ENCODE measurements around the gene LSMEM2. TPM values are rescaled to one million over a fixed set of nuclear protein-coding genes. Genes with fewer than 3 reads are reported as not detected.
A peak's percentile ranks its signal among the peaks of the same experiment; 100 is the strongest.

LSMEM2 gene
- total RNA-seq, 2 experiments from 2014 or later, result not detected

DNA sequence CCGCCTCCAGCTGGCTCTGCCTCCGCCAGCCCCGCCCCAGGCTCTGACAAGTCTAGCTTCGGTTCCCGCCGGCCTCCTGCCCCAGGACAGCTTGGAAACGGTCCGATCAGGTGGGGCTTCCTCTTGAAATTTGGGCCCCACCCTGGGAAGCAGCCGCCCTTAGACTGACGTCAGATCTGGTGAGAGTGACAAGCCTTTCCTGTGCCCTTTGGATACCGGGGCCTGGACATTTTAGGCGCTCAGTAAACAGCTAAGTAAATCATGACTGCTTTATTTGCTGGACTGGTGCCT lies 20.7 kb downstream of the LSMEM2 start:
- TF ChIP-seq, protein P1, sequence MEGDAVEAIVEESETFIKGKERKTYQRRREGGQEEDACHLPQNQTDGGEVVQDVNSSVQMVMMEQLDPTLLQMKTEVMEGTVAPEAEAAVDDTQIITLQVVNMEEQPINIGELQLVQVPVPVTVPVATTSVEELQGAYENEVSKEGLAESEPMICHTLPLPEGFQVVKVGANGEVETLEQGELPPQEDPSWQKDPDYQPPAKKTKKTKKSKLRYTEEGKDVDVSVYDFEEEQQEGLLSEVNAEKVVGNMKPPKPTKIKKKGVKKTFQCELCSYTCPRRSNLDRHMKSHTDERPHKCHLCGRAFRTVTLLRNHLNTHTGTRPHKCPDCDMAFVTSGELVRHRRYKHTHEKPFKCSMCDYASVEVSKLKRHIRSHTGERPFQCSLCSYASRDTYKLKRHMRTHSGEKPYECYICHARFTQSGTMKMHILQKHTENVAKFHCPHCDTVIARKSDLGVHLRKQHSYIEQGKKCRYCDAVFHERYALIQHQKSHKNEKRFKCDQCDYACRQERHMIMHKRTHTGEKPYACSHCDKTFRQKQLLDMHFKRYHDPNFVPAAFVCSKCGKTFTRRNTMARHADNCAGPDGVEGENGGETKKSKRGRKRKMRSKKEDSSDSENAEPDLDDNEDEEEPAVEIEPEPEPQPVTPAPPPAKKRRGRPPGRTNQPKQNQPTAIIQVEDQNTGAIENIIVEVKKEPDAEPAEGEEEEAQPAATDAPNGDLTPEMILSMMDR (IDR thresholded peaks at IDR 0.05), result no peak
- H3K9me3 Mint-ChIP-seq, result no peaks in the 10 kb centered on the region
- peak overlapping the region; percentile 99 for H3K4me3 Mint-ChIP-seq
- peaks cover 1% of the 10 kb centered on the region for H3K36me3 Mint-ChIP-seq (ENCODE audit: low read depth)
- DNase-seq, result no peak
- H3K27me3 Mint-ChIP-seq, result no peaks in the 10 kb centered on the region
- POLR2A ChIA-PET, result interaction anchor here (0.6 to 3.1 kb wide), 15 partner anchors 10 to 370 kb away, joined by 3 to 14 read pairs (median 3); partner anchors contain the start of genes CYB561D2, LSMEM2, MON1A and NPRL2
- ATAC-seq, result no peak
- CTCF ChIA-PET, result interaction anchor here (0.8 to 1.9 kb wide), 15 partner anchors 9 to 105 kb away, joined by 3 to 8 read pairs (median 4); partner anchors contain the start of genes LSMEM2, RASSF1 and TUSC2
- intact Hi-C loops (cut with micrococcal nuclease), result no loop called here
- peak overlapping the region; percentile 98 for H3K27ac Mint-ChIP-seq
- H3K4me1 Mint-ChIP-seq (ENCODE audit: low read depth), result peaks cover 19% of the 10 kb centered on the region

DNA sequence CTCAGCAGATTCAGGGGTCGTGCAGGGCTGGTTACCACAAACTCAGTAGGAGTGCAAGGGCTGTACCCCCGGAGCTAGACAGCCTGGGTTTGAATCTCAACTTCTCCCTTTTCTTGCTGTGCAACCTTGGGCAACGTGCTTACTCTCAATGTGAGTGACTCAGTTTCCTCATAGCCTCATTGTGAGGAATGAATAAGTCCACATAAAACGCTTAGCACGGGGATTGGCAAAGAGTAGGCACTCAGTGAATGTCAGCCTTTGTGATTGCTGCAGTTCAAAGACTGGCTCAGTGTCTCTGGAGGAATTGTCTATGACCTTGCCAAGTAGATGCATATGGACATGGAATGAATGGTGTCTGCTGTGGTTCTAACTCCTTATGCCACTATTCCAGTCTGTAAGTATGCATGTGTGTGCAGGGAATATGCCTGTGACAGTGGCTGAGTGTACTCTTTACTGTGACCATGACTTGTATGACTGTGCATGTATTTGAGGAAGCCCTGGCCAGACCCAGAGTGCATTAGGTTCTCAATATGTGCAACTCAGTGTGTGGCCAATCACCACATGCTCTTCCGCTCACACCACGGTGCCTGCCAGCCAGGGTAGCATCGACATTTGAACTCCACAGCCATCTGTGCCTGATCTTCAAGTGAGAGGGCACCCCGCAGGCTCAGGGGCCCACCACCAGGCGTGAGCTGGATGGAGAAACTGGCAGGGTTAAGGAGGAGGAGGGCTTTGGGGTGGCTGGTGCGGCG lies 21.2 kb downstream of the LSMEM2 start:
- CTCF ChIA-PET, result interaction anchor here (0.8 to 1.9 kb wide), 14 partner anchors 9 to 105 kb away, joined by 3 to 8 read pairs (median 4); partner anchors contain the start of genes LSMEM2, RASSF1 and TUSC2
- peak overlapping the region; percentile 98 for H3K27ac Mint-ChIP-seq
- peaks cover 1% of the 10 kb centered on the region for H3K36me3 Mint-ChIP-seq (ENCODE audit: low read depth)
- POLR2A ChIA-PET, result interaction anchor here (0.6 to 3.1 kb wide), 11 partner anchors 10 to 370 kb away, joined by 3 to 14 read pairs (median 3); partner anchors contain the start of genes CYB561D2, MON1A, NPRL2 and RASSF1
- no peaks in the 10 kb centered on the region for H3K9me3 Mint-ChIP-seq
- peaks cover 23% of the 10 kb centered on the region for H3K4me1 Mint-ChIP-seq (ENCODE audit: low read depth)
- peak overlapping the region; percentile 99 for H3K4me3 Mint-ChIP-seq
- intact Hi-C loops (cut with micrococcal nuclease), result no loop called here
- TF ChIP-seq, protein P1 (IDR thresholded peaks at IDR 0.05), result no peak
- no peaks in the 10 kb centered on the region for H3K27me3 Mint-ChIP-seq
- DNase-seq (peak; percentile 42), ATAC-seq (no peak)

DNA sequence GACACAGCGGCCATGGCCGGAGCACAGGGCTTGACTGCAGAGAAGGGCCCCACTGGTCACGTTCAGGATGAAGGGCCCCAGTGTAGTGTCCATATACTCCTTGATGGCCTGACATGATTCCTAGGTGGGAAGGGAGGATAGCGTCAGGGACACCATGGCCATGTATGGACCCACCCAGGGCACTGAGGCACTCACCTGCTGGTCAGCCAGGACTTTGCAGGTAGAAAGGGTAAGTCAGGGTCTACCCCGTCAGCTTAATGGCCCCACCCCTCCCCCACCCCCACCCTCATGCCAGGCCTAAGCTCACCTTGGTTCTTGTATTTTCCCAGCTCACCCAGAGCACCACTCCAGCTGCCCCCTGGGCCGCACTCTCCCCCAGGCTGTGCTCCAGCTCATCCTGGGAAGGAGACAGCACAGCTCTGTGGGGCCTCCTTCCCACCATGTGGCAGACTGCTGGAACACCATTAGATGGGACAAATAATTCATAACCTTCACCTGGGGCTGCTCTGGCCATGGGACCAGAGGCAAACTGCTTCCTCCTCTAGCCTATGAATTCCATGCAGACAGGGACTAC lies 21.9 kb downstream of the LSMEM2 start:
- DNase-seq (no peak), ATAC-seq (no peak)
- Mint-ChIP-seq H3K36me3 (ENCODE audit: low read depth) (peaks cover 1% of the 10 kb centered on the region), H3K27me3 (no peaks in the 10 kb centered on the region), H3K4me1 (ENCODE audit: low read depth) (peaks cover 23% of the 10 kb centered on the region), H3K9me3 (no peaks in the 10 kb centered on the region), H3K27ac (peak overlapping the region; percentile 98), H3K4me3 (peak overlapping the region; percentile 99)
- intact Hi-C loops (cut with micrococcal nuclease), result no loop called here
- ChIA-PET POLR2A (interaction anchor here (0.9 to 1.8 kb wide), 3 partner anchors 19 to 40 kb away, joined by 3 to 6 read pairs (median 3); partner anchors contain the start of gene RASSF1), CTCF (interaction anchor here (1.2 to 1.5 kb wide), 2 partner anchors 29 to 65 kb away, joined by 4 read pairs; no protein-coding TSS in a partner anchor)
- TF ChIP-seq, protein P1 (IDR thresholded peaks at IDR 0.05), result no peak

DNA sequence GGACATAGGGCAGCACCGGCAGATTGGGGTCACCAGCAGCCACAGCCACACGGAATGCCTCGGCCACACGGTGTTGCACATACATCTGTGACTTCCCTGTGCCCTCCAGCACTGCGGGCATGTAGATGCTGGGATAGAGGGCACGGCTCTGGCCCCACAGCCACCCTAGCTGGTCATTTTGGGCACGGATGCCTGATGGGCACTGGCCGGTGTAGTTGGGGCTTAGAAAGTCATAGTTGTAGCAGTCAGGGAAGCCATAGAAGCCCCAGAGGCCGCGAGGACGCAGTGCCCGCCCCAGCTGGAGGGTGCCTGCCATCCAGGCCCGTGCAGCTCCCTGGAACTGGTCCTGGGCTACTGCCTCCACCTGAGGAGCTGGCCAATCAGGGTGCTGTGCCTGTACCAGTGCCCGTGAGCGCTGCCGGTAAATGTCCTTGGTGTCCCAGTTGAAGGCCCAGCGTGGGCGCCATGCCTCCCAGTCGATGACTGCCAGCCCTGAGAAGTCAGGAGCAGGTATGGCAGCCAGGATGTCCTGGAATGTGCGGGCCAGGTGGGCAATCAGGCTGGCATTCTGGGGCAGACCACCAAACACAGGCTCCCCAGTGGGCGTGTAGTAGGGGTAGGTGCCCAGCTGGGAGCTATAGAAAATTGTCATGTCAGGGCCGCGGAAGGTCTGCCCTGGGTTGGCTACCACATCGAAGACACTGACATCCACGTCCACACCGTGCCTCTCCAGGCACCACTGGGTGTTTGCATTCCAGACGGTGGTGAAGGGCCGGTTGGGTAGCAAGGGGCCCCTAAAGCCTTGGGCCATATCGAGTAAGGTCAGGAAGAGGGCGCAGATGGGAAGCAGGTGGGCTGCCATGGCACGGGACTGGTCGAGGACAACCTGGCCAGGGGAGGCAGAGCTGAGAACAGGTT lies 23.5 kb downstream of the LSMEM2 start:
- Mint-ChIP-seq H3K9me3 (no peaks in the 10 kb centered on the region), H3K27ac (no peak overlapping the region), H3K36me3 (ENCODE audit: low read depth) (peaks cover 2% of the 10 kb centered on the region), H3K4me1 (ENCODE audit: low read depth) (peaks cover 23% of the 10 kb centered on the region), H3K27me3 (no peaks in the 10 kb centered on the region), H3K4me3 (no peak overlapping the region)
- POLR2A ChIA-PET, result interaction anchor here (1.0 kb wide), 2 partner anchors 20 to 21 kb away, joined by 3 read pairs; partner anchors contain the start of gene HYAL2
- DNase-seq (no peak), ATAC-seq (no peak)
- intact Hi-C loops (cut with micrococcal nuclease), result no loop called here
- CTCF ChIA-PET, result interaction anchor here (0.9 to 2.1 kb wide), 4 partner anchors 22 to 108 kb away, joined by 3 to 8 read pairs (median 4); no protein-coding TSS in a partner anchor
- TF ChIP-seq, protein P1 (IDR thresholded peaks at IDR 0.05), result no peak

All from activated CD8-positive, alpha-beta T cell treated with anti-CD3 and anti-CD28 coated beads for 36 hours (primary cell).